HG02571 (cell line): Measurements from ENCODE around the gene GABRB3.

Experiments used
- ATAC-seq: cut with Tn5 transposase; IDR thresholded peaks from one replicate; pipeline ENCODE4 v1.9.1; 2021; ENCODE audit warnings: mild to moderate bottlenecking, moderate library complexity; ENCODE audit not compliant: unreplicated experiment

Gene GABRB3

GRCh38 chr15:26564361-26564760 is 208.5 kb downstream of the GABRB3 start:
- no peak for ATAC-seq

DNA sequence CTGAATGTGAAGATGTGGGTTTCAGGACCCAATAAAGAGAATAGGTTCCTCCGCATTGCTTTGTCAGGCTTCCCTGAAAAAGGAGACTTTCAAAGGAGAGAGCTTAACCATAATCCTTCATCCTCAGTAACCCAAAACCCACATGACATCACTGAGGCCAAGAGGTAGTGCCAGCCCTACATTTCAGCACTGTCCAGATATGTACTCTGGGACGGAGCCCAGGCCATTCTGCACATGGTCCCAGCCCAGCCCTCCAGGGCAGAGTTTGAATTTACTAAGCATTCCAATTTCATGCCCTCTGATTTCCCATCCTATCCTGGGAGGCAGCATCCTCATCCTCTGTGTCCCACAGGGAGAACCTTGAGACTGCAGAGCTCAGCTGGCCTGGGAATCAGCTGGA is 210.5 kb downstream of the GABRB3 start:
- ATAC-seq = no peak

- no peak for ATAC-seq
These were observed 211.0 kb downstream of the GABRB3 start for GRCh38 chr15:26561896-26562295.

DNA sequence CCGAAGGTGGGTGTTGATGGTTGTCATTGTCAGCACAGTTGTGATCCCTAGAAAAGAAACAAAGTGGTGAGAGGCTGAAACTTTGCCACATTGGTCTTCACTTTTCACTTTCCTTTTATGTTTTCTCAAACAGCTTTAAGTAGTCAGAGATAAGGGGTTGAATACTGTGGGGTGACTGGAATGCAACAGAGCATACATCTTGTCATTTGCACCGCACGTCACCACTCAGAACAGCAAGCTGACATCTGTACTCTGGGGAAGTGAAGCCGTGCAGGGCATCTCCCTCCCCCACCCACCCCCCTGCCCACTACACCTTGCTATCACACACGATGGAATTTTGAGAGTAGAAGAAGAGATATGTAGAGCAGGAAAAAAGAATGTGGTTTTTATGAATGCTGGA is 211.7 kb downstream of the GABRB3 start:
- ATAC-seq = no peak

GRCh38 chr15:26555898-26556297 is 217.0 kb downstream of the GABRB3 start:
- ATAC-seq = no peak

DNA sequence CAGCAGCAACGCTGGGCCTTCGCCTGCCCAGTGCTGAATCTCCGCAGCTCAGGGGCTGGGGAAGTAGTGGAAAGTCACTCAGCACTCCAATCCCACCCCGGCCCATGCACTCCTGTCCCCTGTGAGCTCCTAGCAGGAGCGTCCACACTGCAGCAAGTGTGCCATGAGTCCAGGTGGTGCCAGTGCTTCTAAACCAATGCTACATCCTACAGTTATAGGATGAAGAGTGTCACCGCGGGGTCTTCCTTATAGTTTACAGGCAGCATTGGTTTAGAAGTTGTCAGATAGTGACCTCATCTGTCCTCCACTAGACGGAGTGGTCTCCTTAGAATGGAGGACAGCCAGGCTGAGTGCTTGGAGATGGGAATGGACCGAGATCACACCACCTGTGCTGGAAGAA is 221.4 kb downstream of the GABRB3 start:
- ATAC-seq = no peak

DNA sequence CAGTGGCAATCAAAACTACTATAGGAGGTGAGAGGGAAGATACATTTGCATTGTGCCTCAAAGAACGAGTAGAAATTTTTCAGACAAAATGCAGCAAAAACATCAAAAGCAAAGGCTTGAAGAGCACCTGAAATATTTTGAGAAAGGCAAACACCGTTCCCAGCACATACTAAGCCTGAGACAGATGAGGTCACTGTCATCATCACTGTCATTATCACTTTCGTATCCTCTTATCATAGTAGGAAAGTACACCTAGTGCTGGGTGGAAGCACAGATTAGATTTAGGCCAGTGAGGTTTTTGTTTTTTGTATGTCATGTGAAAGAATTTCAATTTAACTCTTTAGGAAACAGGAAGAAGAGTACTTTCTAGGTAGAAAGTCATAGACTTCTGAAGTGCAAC is 222.0 kb downstream of the GABRB3 start:
- ATAC-seq = no peak

DNA sequence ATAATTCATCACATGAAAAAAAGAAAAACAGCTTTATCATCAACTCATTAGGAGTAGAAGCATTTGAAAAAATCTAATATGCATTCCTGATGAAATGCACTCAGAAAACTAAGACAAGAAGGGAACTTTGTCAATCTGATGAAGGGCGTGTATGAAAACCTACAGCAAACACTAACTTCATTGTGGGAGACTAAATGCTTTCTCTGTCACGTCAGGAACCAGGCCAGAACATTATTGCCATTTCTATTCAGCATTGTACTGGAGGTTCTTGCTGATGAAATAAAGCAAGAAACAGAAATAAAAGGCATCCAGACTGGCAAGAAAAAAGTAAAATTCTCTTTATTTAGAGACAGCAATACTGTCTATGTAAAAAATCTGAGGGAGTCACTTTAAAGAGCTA is 235.2 kb downstream of the GABRB3 start:
- ATAC-seq = no peak

DNA sequence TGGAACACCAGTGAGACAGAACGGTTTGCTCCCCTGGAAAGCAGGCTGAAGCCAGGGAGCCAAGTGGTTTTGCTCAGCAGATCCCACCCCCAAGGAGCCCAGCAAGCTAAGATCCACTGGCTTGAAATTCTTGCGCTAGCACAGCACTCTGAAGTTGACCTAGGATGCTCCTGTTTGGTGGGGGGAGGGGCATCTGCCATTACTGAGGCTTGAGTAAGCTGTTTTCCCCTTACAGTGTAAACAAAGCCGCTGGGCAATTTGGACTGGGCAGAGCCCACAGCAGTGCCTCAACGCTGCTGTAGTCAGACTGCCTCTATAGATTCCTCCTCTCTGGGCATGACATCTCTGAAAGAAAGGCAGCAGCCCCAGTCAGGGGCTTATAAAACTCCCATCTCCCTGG is 241.4 kb downstream of the GABRB3 start:
- no peak for ATAC-seq

- ATAC-seq = no peak
These were observed 247.8 kb downstream of the GABRB3 start for GRCh38 chr15:26525096-26525495.

DNA sequence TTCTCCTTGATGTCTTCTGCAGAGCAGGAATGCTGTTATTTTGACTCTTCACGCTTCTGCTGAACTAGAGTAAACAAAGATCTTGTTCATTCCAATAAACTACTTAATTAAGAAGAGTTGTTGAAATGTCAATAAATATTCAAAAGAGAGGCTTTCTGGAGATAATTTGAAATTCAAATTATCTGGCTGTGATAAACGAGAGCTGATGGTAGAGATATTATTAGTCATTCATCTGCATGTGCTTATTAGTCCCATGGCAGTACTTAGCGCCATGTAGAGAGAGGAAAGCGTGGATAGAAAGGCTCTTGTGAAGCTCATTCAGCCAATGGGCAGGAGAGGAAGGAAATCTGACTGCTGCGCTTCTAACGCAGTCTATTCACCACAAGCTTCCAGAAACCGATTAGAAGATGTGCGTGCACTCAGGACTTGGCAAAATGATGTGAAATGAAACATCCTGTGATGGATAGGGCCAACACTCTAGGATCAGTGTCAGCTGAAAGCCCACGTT is 251.1 kb downstream of the GABRB3 start:
- no peak for ATAC-seq

- no peak for ATAC-seq
These were observed 251.7 kb downstream of the GABRB3 start for GRCh38 chr15:26521130-26521529.

DNA sequence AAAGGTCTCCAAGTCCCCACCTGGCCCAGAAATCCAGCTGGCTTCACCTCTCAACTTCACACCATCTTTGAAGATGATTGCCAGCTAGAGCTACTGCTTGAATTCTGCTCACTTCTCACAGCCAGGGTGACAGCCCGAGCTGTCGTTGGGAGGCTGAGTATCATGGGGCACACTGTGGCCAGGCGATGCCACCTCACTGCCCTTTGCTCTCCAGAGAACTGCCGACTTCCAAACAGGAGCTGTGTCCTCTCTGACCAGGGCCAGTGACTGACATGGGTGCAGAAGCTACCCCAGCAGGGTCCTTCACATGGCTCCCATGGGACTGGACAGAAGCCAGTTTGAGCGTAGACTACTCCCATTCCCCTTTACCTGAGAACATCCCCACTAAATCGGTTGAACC is 254.0 kb downstream of the GABRB3 start:
- ATAC-seq = no peak

- ATAC-seq = no peak
These were observed 256.5 kb downstream of the GABRB3 start for GRCh38 chr15:26516102-26516980.

GRCh38 chr15:26504009-26504408 is 268.9 kb downstream of the GABRB3 start:
- no peak for ATAC-seq
